H1 (cell line): ENCODE results near the gene THADA. TPM values are rescaled to one million over a fixed set of nuclear protein-coding genes. Genes with fewer than 3 reads are reported as not detected.

Experiments used
- CTCF ChIA-PET: fragments of 300-600 bp; sonication (Branson Sonifier 250); formaldehyde crosslinking; loops from one replicate; lab custom pipeline; 2021; ENCODE audit not compliant: partially characterized antibody; lab: Charles Lee
- POLR2A ChIA-PET: fragments of 300-600 bp; sonication (Branson Sonifier 250); formaldehyde crosslinking; loops from one replicate; lab custom pipeline; 2021; ENCODE audit warnings: inconsistent platforms; ENCODE audit not compliant: partially characterized antibody; lab: Charles Lee
- DNase-seq, 2 experiments: peaks; one replicate each; pipeline versions ENCODE4 v3.0.0 to v3.0.0-alpha.2; 2010 to 2022; ENCODE audit warnings: low spot score in 2 of 2, low read depth in 1 of 2, mixed read lengths in 1 of 2
- FAIRE-seq: peaks from 2 replicates; lab custom pipeline; 2011; peaks lifted over from hg19 to GRCh38; lab: Jason Lieb, UNC
- H2AFZ ChIP-seq: 2 replicates; pipeline ENCODE4 v1.8.1; 2012; ENCODE audit warnings: low read length, inconsistent platforms
- H2AK5ac ChIP-seq: 2 replicates; pipeline ENCODE4 v1.6.1; 2013; ENCODE audit warnings: low read depth, low read length
- H2BK120ac ChIP-seq: replicated peaks from 2 replicates; pipeline ENCODE3; 2013; ENCODE audit warnings: low read depth, low read length, inconsistent platforms
- H2BK12ac ChIP-seq: 2 replicates; pipeline ENCODE4 v1.6.1; 2013; ENCODE audit warnings: low read depth, low read length
- H2BK15ac ChIP-seq: 2 replicates; pipeline ENCODE4 v1.6.1; 2013; ENCODE audit warnings: low read length
- H2BK20ac ChIP-seq: 2 replicates; pipeline ENCODE4 v1.6.1; 2013; ENCODE audit warnings: low read length
- H2BK5ac ChIP-seq: 2 replicates; pipeline ENCODE4 v1.6.1; 2013; ENCODE audit warnings: low read depth, low read length
- H3K14ac ChIP-seq: 2 replicates; pipeline ENCODE4 v1.6.1; 2013; ENCODE audit warnings: inconsistent platforms; ENCODE audit not compliant: insufficient read length
- H3K18ac ChIP-seq: 2 replicates; pipeline ENCODE4 v1.6.1; 2013; ENCODE audit warnings: low read length; ENCODE audit errors: extremely low read depth
- H3K23ac ChIP-seq: 2 replicates; pipeline ENCODE4 v1.6.1; 2013; ENCODE audit warnings: inconsistent platforms; ENCODE audit not compliant: insufficient read length
- H3K23me2 ChIP-seq: 2 replicates; pipeline ENCODE4 v1.6.1; 2013; ENCODE audit warnings: low read depth, low read length
- H3K27ac ChIP-seq: 2 replicates; pipeline ENCODE4 v1.6.1; 2011; ENCODE audit warnings: low read depth, low read length, inconsistent platforms
- H3K27me3 ChIP-seq, 4 experiments: replicated peaks in 1 of 4; 1 replicate in 1 of 4; 2 replicates in 3 of 4; pipeline versions ENCODE4 v1.6.1 to v1.8.1; 2011 to 2013; ENCODE audit warnings: low read length in 3 of 4, mild to moderate bottlenecking in 3 of 4, inconsistent platforms in 2 of 4, mixed read lengths in 2 of 4, moderate library complexity in 1 of 4; ENCODE audit not compliant: control insufficient read depth in 3 of 4, insufficient read depth in 3 of 4; ENCODE audit errors: extremely low read depth in 1 of 4
- H3K36me3 ChIP-seq, 4 experiments: 2 replicates each; pipeline versions ENCODE4 v1.6.1 to v1.8.1; 2011 to 2013; ENCODE audit warnings: mild to moderate bottlenecking in 4 of 4, low read length in 3 of 4, moderate library complexity in 2 of 4, control low read depth in 1 of 4, inconsistent platforms in 1 of 4; ENCODE audit not compliant: insufficient read depth in 4 of 4, control insufficient read depth in 2 of 4
- H3K4ac ChIP-seq: replicated peaks from 2 replicates; pipeline ENCODE3; 2013; ENCODE audit warnings: low read length, low read depth, mixed read lengths, inconsistent platforms; ENCODE audit not compliant: insufficient read length
- H3K4me1 ChIP-seq, 4 experiments: replicated peaks in 1 of 4; 1 replicate in 1 of 4; 2 replicates in 3 of 4; pipeline versions ENCODE4 v1.6.1 to v1.8.1; 2011 to 2013; ENCODE audit warnings: low read length in 3 of 4, inconsistent platforms in 2 of 4, mixed read lengths in 1 of 4; ENCODE audit not compliant: insufficient read depth in 4 of 4, control insufficient read depth in 3 of 4
- H3K4me2 ChIP-seq, 2 experiments: 2 replicates each; pipeline versions ENCODE4 v1.6.1 to v1.8.1; 2011 to 2013; ENCODE audit warnings: low read depth in 2 of 2, low read length in 2 of 2, control low read depth in 1 of 2, inconsistent platforms in 1 of 2, mild to moderate bottlenecking in 1 of 2; ENCODE audit not compliant: insufficient read depth in 1 of 2
- H3K4me3 ChIP-seq, 4 experiments: fragments of 200-600, 300-600 bp in 1 of 4; sonication (generic), shearing (Covaris generic), sonication (Bioruptor Twin) in 1 of 4; 2 replicates each; pipeline versions ENCODE4 v1.5.1 to v1.8.1; 2011 to 2016; ENCODE audit warnings: low read length in 4 of 4, low read depth in 3 of 4, control low read depth in 2 of 4, inconsistent platforms in 2 of 4, mild to moderate bottlenecking in 2 of 4, mixed read lengths in 1 of 4, moderate library complexity in 1 of 4; ENCODE audit not compliant: insufficient read depth in 2 of 4; ENCODE audit errors: extremely low read depth in 1 of 4
- H3K56ac ChIP-seq: replicated peaks from 2 replicates; pipeline ENCODE3; 2013; ENCODE audit warnings: low read depth, mild to moderate bottlenecking, mixed read lengths, low read length, inconsistent platforms; ENCODE audit not compliant: insufficient read length
- H3K79me1 ChIP-seq: 2 replicates; pipeline ENCODE4 v1.6.1; 2013; ENCODE audit warnings: low read depth, low read length, control low read depth
- H3K79me2 ChIP-seq, 2 experiments: 2 replicates each; pipeline versions ENCODE4 v1.6.1 to v1.8.1; 2012 to 2013; ENCODE audit warnings: low read length in 2 of 2, mild to moderate bottlenecking in 2 of 2, inconsistent platforms in 1 of 2; ENCODE audit not compliant: insufficient read depth in 2 of 2, control insufficient read depth in 1 of 2
- H3K9ac ChIP-seq, 4 experiments: replicated peaks in 1 of 4; 1 replicate in 1 of 4; 2 replicates in 3 of 4; pipeline versions ENCODE4 v1.6.1 to v1.8.1; 2011 to 2013; ENCODE audit warnings: low read depth in 3 of 4, low read length in 3 of 4, control low read depth in 2 of 4, mild to moderate bottlenecking in 2 of 4, moderate library complexity in 2 of 4, inconsistent platforms in 1 of 4; ENCODE audit errors: extremely low read depth in 1 of 4
- H3K9me3 ChIP-seq, 2 experiments: 2 replicates each; pipeline versions ENCODE4 v1.6.1 to v1.8.1; 2012 to 2013; ENCODE audit warnings: mild to moderate bottlenecking in 2 of 2, moderate library complexity in 2 of 2, control low read depth in 1 of 2, inconsistent platforms in 1 of 2, low read depth in 1 of 2, low read length in 1 of 2, mixed read lengths in 1 of 2; ENCODE audit not compliant: insufficient read depth in 2 of 2
- H4K20me1 ChIP-seq, 2 experiments: replicated peaks in 1 of 2; 2 replicates each; pipeline versions ENCODE3 to v1.8.1; 2011 to 2013; ENCODE audit warnings: inconsistent platforms in 2 of 2, low read length in 2 of 2, mild to moderate bottlenecking in 1 of 2; ENCODE audit not compliant: insufficient read depth in 2 of 2, control insufficient read depth in 1 of 2
- H4K5ac ChIP-seq: 2 replicates; pipeline ENCODE4 v1.6.1; 2013; ENCODE audit warnings: low read length, low read depth, mixed read lengths, inconsistent platforms; ENCODE audit not compliant: insufficient read length
- H4K8ac ChIP-seq: 2 replicates; pipeline ENCODE4 v1.8.0; 2013; ENCODE audit warnings: mild to moderate bottlenecking, moderate library complexity, low read length, inconsistent platforms; ENCODE audit not compliant: insufficient read depth; ENCODE audit errors: extremely low read depth
- H4K91ac ChIP-seq: replicated peaks from 2 replicates; pipeline ENCODE3; 2013; ENCODE audit warnings: low read length, mixed read lengths, inconsistent platforms; ENCODE audit not compliant: insufficient read length
- ATF2 ChIP-seq: IDR thresholded peaks from 2 replicates; pipeline ENCODE4 v1.6.1; 2012; ENCODE audit warnings: low read length, inconsistent platforms
- CHD1 ChIP-seq: IDR thresholded peaks from 2 replicates; pipeline ENCODE4 v1.6.1; 2012; ENCODE audit warnings: low read depth, low read length, improper control_type of control experiment
- CREB1 ChIP-seq: IDR thresholded peaks from 2 replicates; pipeline ENCODE4 v1.6.1; 2012; ENCODE audit warnings: inconsistent platforms
- CTBP2 ChIP-seq: IDR thresholded peaks from 2 replicates; pipeline ENCODE4 v1.7.0; 2011; ENCODE audit warnings: borderline replicate concordance, mild to moderate bottlenecking, moderate library complexity, mixed read lengths, low read length; ENCODE audit not compliant: insufficient read depth, insufficient read length
- EZH2 ChIP-seq: fragments of 200-600 bp; sonication (generic); IDR thresholded peaks from 2 replicates; pipeline ENCODE4 v1.7.1; 2012; ENCODE audit warnings: low read depth, mild to moderate bottlenecking, moderate library complexity, low read length, inconsistent platforms; ENCODE audit not compliant: severe bottlenecking
- GTF2F1 ChIP-seq: IDR thresholded peaks from 2 replicates; pipeline ENCODE4 v1.6.1; 2012; ENCODE audit warnings: low read depth, low read length, improper control_type of control experiment, borderline replicate concordance
- MAFK ChIP-seq: IDR thresholded peaks from 2 replicates; pipeline ENCODE4 v1.6.1; 2012; ENCODE audit warnings: low read depth, mild to moderate bottlenecking, improper control_type of control experiment, low read length
- NANOG ChIP-seq: IDR thresholded peaks from 2 replicates; pipeline ENCODE4 v1.6.1; 2011; ENCODE audit warnings: low read length, low read depth, mild to moderate bottlenecking, inconsistent platforms; ENCODE audit not compliant: insufficient read depth, poor library complexity, severe bottlenecking
- NRF1 ChIP-seq: IDR thresholded peaks from 2 replicates; pipeline ENCODE4 v1.6.1; 2011; ENCODE audit warnings: mild to moderate bottlenecking, low read depth, low read length, improper control_type of control experiment
- RNF2 ChIP-seq: fragments of 200-900, 300-1000 bp; sonication (generic); IDR thresholded peaks from 2 replicates; pipeline ENCODE4 v1.7.1; 2016; ENCODE audit warnings: borderline replicate concordance, low read depth, mild to moderate bottlenecking, antibody characterized with exemption, low read length; ENCODE audit not compliant: poor library complexity, severe bottlenecking; ENCODE audit errors: missing control alignments
- SP2 ChIP-seq: IDR thresholded peaks from 2 replicates; pipeline ENCODE4 v1.6.1; 2012; ENCODE audit warnings: mild to moderate bottlenecking, low read length, inconsistent platforms
- TAF1 ChIP-seq: IDR thresholded peaks from 2 replicates; pipeline ENCODE4 v1.6.1; 2011; ENCODE audit warnings: mild to moderate bottlenecking, low read depth, low read length
- TCF12 ChIP-seq: IDR thresholded peaks from 2 replicates; pipeline ENCODE4 v1.6.1; 2011; ENCODE audit warnings: low read depth, mild to moderate bottlenecking, low read length
- WGBS, 2 experiments: shearing (Covaris generic) in 1 of 2; methylation state at CpG; one replicate each; pipeline versions ENCODE4 v1.1.6 to v1.1.7; 2013 to 2015; ENCODE audit warnings: low lambda C conversion rate in 2 of 2, mixed read lengths in 2 of 2, inconsistent platforms in 1 of 2, low coverage in 1 of 2, missing lambda C conversion rate in 1 of 2; ENCODE audit not compliant: insufficient replicate concordance in 2 of 2, insufficient coverage in 1 of 2, insufficient read length in 1 of 2; ENCODE audit errors: extremely low coverage in 1 of 2, missing lambda C conversion rate in 1 of 2; 5-methylcytosine and 5-hydroxymethylcytosine counted together
- polyA plus RNA-seq, 7 experiments: library from polyadenylated mRNA; depleted of rRNA in 3 of 7; stranded (reverse) in 5 of 7; unstranded in 2 of 7; fragments of >200 nt in 5 of 7; fragments of 200-250 nt in 2 of 7; gene quantifications; 1 replicate in 5 of 7; 2 replicates in 1 of 7; 4 replicates in 1 of 7; pipeline versions ENCODE4 v1.2.1 to v1.2.3, GENCODE V29; 2011 to 2013; ENCODE audit warnings: missing spikeins in 2 of 7, mixed read lengths in 2 of 7
- total RNA-seq: library from RNA; stranded (reverse); fragmentation: NEBNext Ultra II Directional; extraction: Animal tissue kit (Norgen Biotek cat#: 25700); gene quantifications from 2 replicates; pipeline ENCODE4 v1.2.1, GENCODE V29; 2021

The THADA gene
- total and polyA plus RNA-seq, 2 of the 8 experiments (the other 6 are each of a cell fraction or from before 2014, with no cell fraction given), result 22.4 to 26.8 TPM

- no peak overlapping the region for H4K8ac ChIP-seq
- no peaks in the 10 kb centered on the region for H3K79me1 ChIP-seq
- no peaks in the 10 kb centered on the region for H3K79me2 ChIP-seq
- H2BK5ac ChIP-seq, result no peak overlapping the region
- no peak overlapping the region for H3K4ac ChIP-seq
- no peaks in the 10 kb centered on the region; the same call in 1 of the 2 replicates for H3K23me2 ChIP-seq
- H2BK15ac ChIP-seq, result no peak overlapping the region
- no peak overlapping the region for H4K5ac ChIP-seq
- H2AFZ ChIP-seq, result no peak overlapping the region
- H3K23ac ChIP-seq, result no peak overlapping the region
- H2AK5ac ChIP-seq, result no peak overlapping the region
- POLR2A ChIA-PET, result no interaction called here
- H3K14ac ChIP-seq, result no peak overlapping the region
- FAIRE-seq (no peak), DNase-seq (no peak)
- CTCF ChIA-PET, result interaction anchor here (1.0 to 1.2 kb wide), 2 partner anchors 24 to 220 kb away, joined by 3 read pairs; no protein-coding TSS in a partner anchor
- H4K91ac ChIP-seq, result no peak overlapping the region
- WGBS, 2 experiments, result 83% methylated on average over 1 of the region's 1 CpG; no CpG with 5 or more reads in 1 of the 2 experiments
- no peak overlapping the region for H3K9ac ChIP-seq
- H3K4me3 ChIP-seq, result no peak overlapping the region
- H3K27ac ChIP-seq, result no peak overlapping the region
- no peaks in the 10 kb centered on the region for H3K4me1 ChIP-seq
- H2BK20ac ChIP-seq, result no peak overlapping the region
- no peaks in the 10 kb centered on the region for H3K27me3 ChIP-seq
- no peak overlapping the region for H2BK120ac ChIP-seq
- H2BK12ac ChIP-seq, result no peak overlapping the region
- no peaks in the 10 kb centered on the region for H4K20me1 ChIP-seq
- H3K4me2 ChIP-seq, result no peak overlapping the region
- no peak overlapping the region for H3K18ac ChIP-seq
- H3K9me3 ChIP-seq, result no peaks in the 10 kb centered on the region
- H3K36me3 ChIP-seq, result no peaks in the 10 kb centered on the region
- H3K56ac ChIP-seq, result no peak overlapping the region
- TF ChIP-seq MAFK (no peak), CREB1 (no peak), EZH2 (no peak), SP2 (no peak), ATF2 (no peak), CTBP2 (no peak), TCF12 (no peak), CHD1 (no peak), NRF1 (no peak), NANOG (no peak), RNF2 (no peak), TAF1 (no peak), GTF2F1 (no peak)
Measured at GRCh38 chr2:43460174-43460546, 135.7 kb downstream of the THADA start.
